ENCODE results near the gene RAB3C.

GRCh38 chr5:58582019-58582802 lies 664 bp upstream of the RAB3C start:
- TF ChIP-seq, protein P1, sequence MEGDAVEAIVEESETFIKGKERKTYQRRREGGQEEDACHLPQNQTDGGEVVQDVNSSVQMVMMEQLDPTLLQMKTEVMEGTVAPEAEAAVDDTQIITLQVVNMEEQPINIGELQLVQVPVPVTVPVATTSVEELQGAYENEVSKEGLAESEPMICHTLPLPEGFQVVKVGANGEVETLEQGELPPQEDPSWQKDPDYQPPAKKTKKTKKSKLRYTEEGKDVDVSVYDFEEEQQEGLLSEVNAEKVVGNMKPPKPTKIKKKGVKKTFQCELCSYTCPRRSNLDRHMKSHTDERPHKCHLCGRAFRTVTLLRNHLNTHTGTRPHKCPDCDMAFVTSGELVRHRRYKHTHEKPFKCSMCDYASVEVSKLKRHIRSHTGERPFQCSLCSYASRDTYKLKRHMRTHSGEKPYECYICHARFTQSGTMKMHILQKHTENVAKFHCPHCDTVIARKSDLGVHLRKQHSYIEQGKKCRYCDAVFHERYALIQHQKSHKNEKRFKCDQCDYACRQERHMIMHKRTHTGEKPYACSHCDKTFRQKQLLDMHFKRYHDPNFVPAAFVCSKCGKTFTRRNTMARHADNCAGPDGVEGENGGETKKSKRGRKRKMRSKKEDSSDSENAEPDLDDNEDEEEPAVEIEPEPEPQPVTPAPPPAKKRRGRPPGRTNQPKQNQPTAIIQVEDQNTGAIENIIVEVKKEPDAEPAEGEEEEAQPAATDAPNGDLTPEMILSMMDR (IDR thresholded peaks at IDR 0.05), result no peak
- no peak for TF ChIP-seq POLR2A (IDR thresholded peaks at IDR 0.05)

All from body of pancreas (tissue), 4 donors.